Measurements from ENCODE around the gene CCDC43. TPM values are rescaled to one million over a fixed set of nuclear protein-coding genes. Genes with fewer than 3 reads are reported as not detected.

Gene CCDC43
- total and polyA plus RNA-seq, 4 donors, result 4.5 to 8.6 (median 6.7) TPM

DNA sequence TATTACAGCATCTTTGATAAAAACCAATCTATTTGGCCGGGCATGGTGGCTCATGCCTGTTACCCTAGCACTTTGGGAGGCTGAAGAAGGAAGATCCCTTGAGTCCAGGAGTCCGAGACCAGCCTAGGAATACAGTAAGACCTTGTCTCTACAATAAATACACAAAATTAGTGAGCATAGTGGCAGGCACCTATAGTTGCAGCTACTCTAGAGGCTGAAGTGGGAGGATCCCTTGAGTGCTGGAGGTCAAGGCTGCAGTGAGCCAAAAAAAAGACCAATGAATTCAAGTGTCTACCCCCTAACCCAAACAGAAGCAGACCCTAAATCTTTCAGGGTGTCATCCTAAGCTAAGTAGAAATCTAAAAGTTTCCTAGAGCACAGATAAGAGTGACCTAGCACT, 40.6 kb downstream of the CCDC43 start:
- WGBS, result 62% methylated on average over 2 of the region's 2 CpGs
- Histone ChIP-seq H3K9me3 (ENCODE audit: control insufficient read depth in 4 of 4, low read length in 3 of 4) (no peaks in the 10 kb centered on the region), H3K4me3 (ENCODE audit: low read depth in 1 of 3, low read length in 3 of 3) (no peak overlapping the region)

DNA sequence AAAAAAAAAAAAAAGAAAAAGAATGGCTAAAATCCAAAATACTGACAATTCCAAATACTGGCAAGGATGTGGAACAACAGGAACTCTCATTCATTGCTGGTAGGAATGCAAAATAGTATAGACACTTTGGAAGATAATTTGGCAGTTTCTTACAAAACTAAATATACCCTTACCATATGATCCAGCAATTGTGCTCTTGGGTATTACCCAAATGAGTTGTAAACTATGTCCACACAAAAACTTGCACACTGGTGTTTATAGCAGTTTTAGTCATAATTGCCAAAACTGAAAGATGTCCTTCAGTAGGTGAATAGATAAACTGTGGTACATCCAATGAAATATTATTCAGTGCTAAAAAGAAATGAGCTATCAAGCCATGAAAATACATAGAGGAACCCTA, 41.8 kb downstream of the CCDC43 start:
- H3K36me3 ChIP-seq (ENCODE audit: control insufficient read depth in 4 of 4, insufficient read depth in 3 of 4, low read depth in 1 of 4, low read length in 3 of 4), result no peaks in the 10 kb centered on the region
- H3K4me1 ChIP-seq (ENCODE audit: control insufficient read depth in 4 of 4, insufficient read depth in 4 of 4, low read length in 3 of 4), result no peaks in the 10 kb centered on the region
- H3K9ac ChIP-seq (ENCODE audit: low read depth in 1 of 2, low read length in 2 of 2), result no peak overlapping the region
- no peak overlapping the region for H3K27ac ChIP-seq (ENCODE audit: low read depth in 1 of 2, low read length in 2 of 2)
- no peak overlapping the region for H3K4me3 ChIP-seq (ENCODE audit: low read depth in 1 of 3, low read length in 3 of 3)
- no peaks in the 10 kb centered on the region for H3K27me3 ChIP-seq (ENCODE audit: control insufficient read depth in 4 of 4, insufficient read depth in 4 of 4, low read length in 3 of 4)
- no peak for DNase-seq (ENCODE audit: low spot score)
- TF ChIP-seq, protein P1, sequence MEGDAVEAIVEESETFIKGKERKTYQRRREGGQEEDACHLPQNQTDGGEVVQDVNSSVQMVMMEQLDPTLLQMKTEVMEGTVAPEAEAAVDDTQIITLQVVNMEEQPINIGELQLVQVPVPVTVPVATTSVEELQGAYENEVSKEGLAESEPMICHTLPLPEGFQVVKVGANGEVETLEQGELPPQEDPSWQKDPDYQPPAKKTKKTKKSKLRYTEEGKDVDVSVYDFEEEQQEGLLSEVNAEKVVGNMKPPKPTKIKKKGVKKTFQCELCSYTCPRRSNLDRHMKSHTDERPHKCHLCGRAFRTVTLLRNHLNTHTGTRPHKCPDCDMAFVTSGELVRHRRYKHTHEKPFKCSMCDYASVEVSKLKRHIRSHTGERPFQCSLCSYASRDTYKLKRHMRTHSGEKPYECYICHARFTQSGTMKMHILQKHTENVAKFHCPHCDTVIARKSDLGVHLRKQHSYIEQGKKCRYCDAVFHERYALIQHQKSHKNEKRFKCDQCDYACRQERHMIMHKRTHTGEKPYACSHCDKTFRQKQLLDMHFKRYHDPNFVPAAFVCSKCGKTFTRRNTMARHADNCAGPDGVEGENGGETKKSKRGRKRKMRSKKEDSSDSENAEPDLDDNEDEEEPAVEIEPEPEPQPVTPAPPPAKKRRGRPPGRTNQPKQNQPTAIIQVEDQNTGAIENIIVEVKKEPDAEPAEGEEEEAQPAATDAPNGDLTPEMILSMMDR (IDR thresholded peaks at IDR 0.05; ENCODE audit: low read depth, low read length, missing input control), result no peak
- TF ChIP-seq NR2F2 (IDR thresholded peaks at IDR 0.05) (no peak), JUND (IDR thresholded peaks at IDR 0.05) (no peak), HNF4G (IDR thresholded peaks at IDR 0.05) (no peak), EGR1 (IDR thresholded peaks at IDR 0.05; ENCODE audit: low read depth in 2 of 2) (no peak), RXRA (IDR thresholded peaks at IDR 0.05) (no peak), SP1 (IDR thresholded peaks at IDR 0.05) (no peak)
- TF ChIP-seq, protein P2, sequence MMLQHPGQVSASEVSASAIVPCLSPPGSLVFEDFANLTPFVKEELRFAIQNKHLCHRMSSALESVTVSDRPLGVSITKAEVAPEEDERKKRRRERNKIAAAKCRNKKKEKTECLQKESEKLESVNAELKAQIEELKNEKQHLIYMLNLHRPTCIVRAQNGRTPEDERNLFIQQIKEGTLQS (IDR thresholded peaks at IDR 0.05), result no peak
- H3K9me3 ChIP-seq (ENCODE audit: control insufficient read depth in 4 of 4, low read length in 3 of 4), result no peaks in the 10 kb centered on the region

More for the DNA sequence above, 40.6 kb downstream of the CCDC43 start:
- Histone ChIP-seq H3K27ac (ENCODE audit: low read depth in 1 of 2, low read length in 2 of 2) (no peak overlapping the region), H3K27me3 (ENCODE audit: control insufficient read depth in 4 of 4, insufficient read depth in 4 of 4, low read length in 3 of 4) (peaks cover 0 to 2% (median 0%) of the 10 kb centered on the region in 4 donors), H3K9ac (ENCODE audit: low read depth in 1 of 2, low read length in 2 of 2) (no peak overlapping the region), H3K4me1 (ENCODE audit: control insufficient read depth in 4 of 4, insufficient read depth in 4 of 4, low read length in 3 of 4) (no peaks in the 10 kb centered on the region), H3K36me3 (ENCODE audit: control insufficient read depth in 4 of 4, insufficient read depth in 3 of 4, low read depth in 1 of 4, low read length in 3 of 4) (no peaks in the 10 kb centered on the region)
- no peak for DNase-seq (ENCODE audit: low spot score)
- TF ChIP-seq HNF4A (conservative IDR thresholded peaks at IDR 0.05) (no peak), RAD21 (IDR thresholded peaks at IDR 0.05) (no peak), JUND (IDR thresholded peaks at IDR 0.05) (no peak), TAF1 (conservative IDR thresholded peaks at IDR 0.05) (no peak), FOXA2 (IDR thresholded peaks at IDR 0.05) (no peak), RXRA (IDR thresholded peaks at IDR 0.05) (no peak), YY1 (IDR thresholded peaks at IDR 0.05) (no peak), GABPA (IDR thresholded peaks at IDR 0.05 in 1 of 2, conservative IDR thresholded peaks at IDR 0.05 in 1 of 2) (no peak), EGR1 (IDR thresholded peaks at IDR 0.05; ENCODE audit: low read depth in 2 of 2) (no peak), SP1 (IDR thresholded peaks at IDR 0.05) (no peak), HNF4G (IDR thresholded peaks at IDR 0.05) (no peak), NR2F2 (IDR thresholded peaks at IDR 0.05) (no peak), FOXA1 (IDR thresholded peaks at IDR 0.05) (no peak)
- TF ChIP-seq, protein P1 (IDR thresholded peaks at IDR 0.05; ENCODE audit: low read depth, low read length, missing input control), result no peak
- TF ChIP-seq, protein P3, sequence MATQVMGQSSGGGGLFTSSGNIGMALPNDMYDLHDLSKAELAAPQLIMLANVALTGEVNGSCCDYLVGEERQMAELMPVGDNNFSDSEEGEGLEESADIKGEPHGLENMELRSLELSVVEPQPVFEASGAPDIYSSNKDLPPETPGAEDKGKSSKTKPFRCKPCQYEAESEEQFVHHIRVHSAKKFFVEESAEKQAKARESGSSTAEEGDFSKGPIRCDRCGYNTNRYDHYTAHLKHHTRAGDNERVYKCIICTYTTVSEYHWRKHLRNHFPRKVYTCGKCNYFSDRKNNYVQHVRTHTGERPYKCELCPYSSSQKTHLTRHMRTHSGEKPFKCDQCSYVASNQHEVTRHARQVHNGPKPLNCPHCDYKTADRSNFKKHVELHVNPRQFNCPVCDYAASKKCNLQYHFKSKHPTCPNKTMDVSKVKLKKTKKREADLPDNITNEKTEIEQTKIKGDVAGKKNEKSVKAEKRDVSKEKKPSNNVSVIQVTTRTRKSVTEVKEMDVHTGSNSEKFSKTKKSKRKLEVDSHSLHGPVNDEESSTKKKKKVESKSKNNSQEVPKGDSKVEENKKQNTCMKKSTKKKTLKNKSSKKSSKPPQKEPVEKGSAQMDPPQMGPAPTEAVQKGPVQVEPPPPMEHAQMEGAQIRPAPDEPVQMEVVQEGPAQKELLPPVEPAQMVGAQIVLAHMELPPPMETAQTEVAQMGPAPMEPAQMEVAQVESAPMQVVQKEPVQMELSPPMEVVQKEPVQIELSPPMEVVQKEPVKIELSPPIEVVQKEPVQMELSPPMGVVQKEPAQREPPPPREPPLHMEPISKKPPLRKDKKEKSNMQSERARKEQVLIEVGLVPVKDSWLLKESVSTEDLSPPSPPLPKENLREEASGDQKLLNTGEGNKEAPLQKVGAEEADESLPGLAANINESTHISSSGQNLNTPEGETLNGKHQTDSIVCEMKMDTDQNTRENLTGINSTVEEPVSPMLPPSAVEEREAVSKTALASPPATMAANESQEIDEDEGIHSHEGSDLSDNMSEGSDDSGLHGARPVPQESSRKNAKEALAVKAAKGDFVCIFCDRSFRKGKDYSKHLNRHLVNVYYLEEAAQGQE (IDR thresholded peaks at IDR 0.05), result no peak
- TF ChIP-seq, protein P4, sequence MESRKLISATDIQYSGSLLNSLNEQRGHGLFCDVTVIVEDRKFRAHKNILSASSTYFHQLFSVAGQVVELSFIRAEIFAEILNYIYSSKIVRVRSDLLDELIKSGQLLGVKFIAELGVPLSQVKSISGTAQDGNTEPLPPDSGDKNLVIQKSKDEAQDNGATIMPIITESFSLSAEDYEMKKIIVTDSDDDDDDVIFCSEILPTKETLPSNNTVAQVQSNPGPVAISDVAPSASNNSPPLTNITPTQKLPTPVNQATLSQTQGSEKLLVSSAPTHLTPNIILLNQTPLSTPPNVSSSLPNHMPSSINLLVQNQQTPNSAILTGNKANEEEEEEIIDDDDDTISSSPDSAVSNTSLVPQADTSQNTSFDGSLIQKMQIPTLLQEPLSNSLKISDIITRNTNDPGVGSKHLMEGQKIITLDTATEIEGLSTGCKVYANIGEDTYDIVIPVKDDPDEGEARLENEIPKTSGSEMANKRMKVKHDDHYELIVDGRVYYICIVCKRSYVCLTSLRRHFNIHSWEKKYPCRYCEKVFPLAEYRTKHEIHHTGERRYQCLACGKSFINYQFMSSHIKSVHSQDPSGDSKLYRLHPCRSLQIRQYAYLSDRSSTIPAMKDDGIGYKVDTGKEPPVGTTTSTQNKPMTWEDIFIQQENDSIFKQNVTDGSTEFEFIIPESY (IDR thresholded peaks at IDR 0.05), result no peak
- TF ChIP-seq, protein P2 (IDR thresholded peaks at IDR 0.05), result no peak
- TF ChIP-seq, protein P5, sequence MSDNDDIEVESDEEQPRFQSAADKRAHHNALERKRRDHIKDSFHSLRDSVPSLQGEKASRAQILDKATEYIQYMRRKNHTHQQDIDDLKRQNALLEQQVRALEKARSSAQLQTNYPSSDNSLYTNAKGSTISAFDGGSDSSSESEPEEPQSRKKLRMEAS (IDR thresholded peaks at IDR 0.05), result no peak
